HepG2 (cell line): ENCODE data around the gene DTHD1. TPM values are rescaled to one million over a fixed set of nuclear protein-coding genes. Genes with fewer than 3 reads are reported as not detected.

Experiments
- CBFB ChIP-seq: sonication (generic); formaldehyde crosslinking; IDR thresholded peaks from 2 replicates; pipeline ENCODE4 v1.4.0; 2020; ENCODE audit warnings: missing genetic modification reagents
- FOSL2 ChIP-seq: sonication (generic); formaldehyde crosslinking; IDR thresholded peaks from 2 replicates; pipeline ENCODE4 v1.4.0; 2020; ENCODE audit warnings: missing genetic modification reagents
- KLF6 ChIP-seq: IDR thresholded peaks from 2 replicates; pipeline ENCODE4 v1.8.0; 2016; ENCODE audit warnings: missing biosample characterization, missing genetic modification reagents
- SMAD9 ChIP-seq: sonication (generic); formaldehyde crosslinking; IDR thresholded peaks from 2 replicates; pipeline ENCODE4 v1.5.1; 2020; ENCODE audit warnings: mild to moderate bottlenecking, missing genetic modification reagents
- ZNF777 ChIP-seq: sonication (generic); formaldehyde crosslinking; IDR thresholded peaks from 2 replicates; pipeline ENCODE4 v1.4.0; 2020; ENCODE audit warnings: missing genetic modification reagents
- polyA plus RNA-seq, 8 experiments: library from polyadenylated mRNA; depleted of rRNA in 3 of 8; stranded (reverse) in 7 of 8; unstranded in 1 of 8; fragments of >200 nt; fragmentation: Illumina TruSeq in 4 of 8; extraction: Trizol in 4 of 8; gene quantifications; 2 replicates each; pipeline versions ENCODE4 v1.2.1 to v1.2.3, GENCODE V29; 2011 to 2016; ENCODE audit warnings: low read depth in 4 of 8, missing spikeins in 1 of 8, mixed read lengths in 1 of 8; ENCODE audit not compliant: insufficient read depth in 1 of 8
- total RNA-seq, 5 experiments: library from RNA; depleted of rRNA; stranded (reverse); fragments of >200 nt; fragmentation: Illumina TruSeq; extraction: Trizol; gene quantifications; 2 replicates each; pipeline ENCODE4 v1.2.3, GENCODE V29; 2016; ENCODE audit warnings: low read depth in 1 of 5
- TF ChIP-seq, protein P1 (sequence below), 2 experiments: fragments of 450-650 bp in 1 of 2; sonication (generic) in 1 of 2; formaldehyde crosslinking in 1 of 2; IDR thresholded peaks; 2 replicates each; pipeline versions ENCODE4 v1.6.1 to v1.8.0; 2016 to 2022; ENCODE audit warnings: antibody characterized with exemption in 1 of 2, mild to moderate bottlenecking in 1 of 2, missing genetic modification reagents in 1 of 2

The DTHD1 gene
- total and polyA plus RNA-seq, 2 of the 13 experiments (the other 11 are each of a cell fraction or from before 2014, with no cell fraction given) = not detected

- TF ChIP-seq, protein P1, sequence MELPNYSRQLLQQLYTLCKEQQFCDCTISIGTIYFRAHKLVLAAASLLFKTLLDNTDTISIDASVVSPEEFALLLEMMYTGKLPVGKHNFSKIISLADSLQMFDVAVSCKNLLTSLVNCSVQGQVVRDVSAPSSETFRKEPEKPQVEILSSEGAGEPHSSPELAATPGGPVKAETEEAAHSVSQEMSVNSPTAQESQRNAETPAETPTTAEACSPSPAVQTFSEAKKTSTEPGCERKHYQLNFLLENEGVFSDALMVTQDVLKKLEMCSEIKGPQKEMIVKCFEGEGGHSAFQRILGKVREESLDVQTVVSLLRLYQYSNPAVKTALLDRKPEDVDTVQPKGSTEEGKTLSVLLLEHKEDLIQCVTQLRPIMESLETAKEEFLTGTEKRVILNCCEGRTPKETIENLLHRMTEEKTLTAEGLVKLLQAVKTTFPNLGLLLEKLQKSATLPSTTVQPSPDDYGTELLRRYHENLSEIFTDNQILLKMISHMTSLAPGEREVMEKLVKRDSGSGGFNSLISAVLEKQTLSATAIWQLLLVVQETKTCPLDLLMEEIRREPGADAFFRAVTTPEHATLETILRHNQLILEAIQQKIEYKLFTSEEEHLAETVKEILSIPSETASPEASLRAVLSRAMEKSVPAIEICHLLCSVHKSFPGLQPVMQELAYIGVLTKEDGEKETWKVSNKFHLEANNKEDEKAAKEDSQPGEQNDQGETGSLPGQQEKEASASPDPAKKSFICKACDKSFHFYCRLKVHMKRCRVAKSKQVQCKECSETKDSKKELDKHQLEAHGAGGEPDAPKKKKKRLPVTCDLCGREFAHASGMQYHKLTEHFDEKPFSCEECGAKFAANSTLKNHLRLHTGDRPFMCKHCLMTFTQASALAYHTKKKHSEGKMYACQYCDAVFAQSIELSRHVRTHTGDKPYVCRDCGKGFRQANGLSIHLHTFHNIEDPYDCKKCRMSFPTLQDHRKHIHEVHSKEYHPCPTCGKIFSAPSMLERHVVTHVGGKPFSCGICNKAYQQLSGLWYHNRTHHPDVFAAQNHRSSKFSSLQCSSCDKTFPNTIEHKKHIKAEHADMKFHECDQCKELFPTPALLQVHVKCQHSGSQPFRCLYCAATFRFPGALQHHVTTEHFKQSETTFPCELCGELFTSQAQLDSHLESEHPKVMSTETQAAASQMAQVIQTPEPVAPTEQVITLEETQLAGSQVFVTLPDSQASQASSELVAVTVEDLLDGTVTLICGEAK (IDR thresholded peaks at IDR 0.05) = no peak
- TF ChIP-seq, protein P1 (CRISPR knock-in tag; IDR thresholded peaks at IDR 0.05) = no peak
- TF ChIP-seq ZNF777 (CRISPR knock-in tag) (no peak), SMAD9 (CRISPR knock-in tag) (no peak), KLF6 (CRISPR knock-in tag) (no peak), FOSL2 (CRISPR knock-in tag) (no peak), CBFB (no peak)
- TF ChIP-seq, all 625 proteins: peak for 0
Measured at GRCh38 chr4:36310216-36310615, 28.8 kb downstream of the DTHD1 start (continued).
